Occipital lobe (tissue), 2 donors: ENCODE results near the gene CTPS1. TPM values are rescaled to one million over a fixed set of nuclear protein-coding genes. Genes with fewer than 3 reads are reported as not detected.

Experiments used
- small RNA-seq: library from RNA; depleted of rRNA; stranded (forward); fragments of <200 nt; gene quantifications from one replicate; pipeline ENCODE3, GENCODE V24; 2014
- total RNA-seq: library from RNA; depleted of rRNA; stranded (reverse); fragments of >200 nt; gene quantifications from one replicate; pipeline ENCODE4 v1.2.3, GENCODE V29; 2014

The CTPS1 gene
- total RNA-seq, 1 donor from 2014 or later, result 16.5 TPM

Small RNAs within 50 kb of the gene (small RNA-seq; reads per million reads assigned to genes)
- gene UBE2V1P8, result not detected

Other genes with a start within 250 kb of the CTPS1 start
- 1.7 TPM for gene KCNQ4, start 195.9 kb upstream of the CTPS1 start, total RNA-seq
- gene CITED4, start 117.3 kb upstream of the CTPS1 start, total RNA-seq, result 0.62 TPM
- 0.94 TPM for gene SLFNL1, start 42.0 kb downstream of the CTPS1 start, total RNA-seq